Small intestine (tissue), 7 donors: ENCODE data around the gene HMG20A. TPM values are rescaled to one million over a fixed set of nuclear protein-coding genes. Genes with fewer than 3 reads are reported as not detected.

Source experiments
- DNase-seq, 2 donors: peaks; one replicate each; pipeline versions ENCODE4 v3.0.0 to v3.0.0-alpha.2; 2013
- FAIRE-seq: peaks from 2 replicates; lab custom pipeline; 2012; peaks lifted over from hg19 to GRCh38; lab: Jason Lieb, UNC
- H3K27ac ChIP-seq, 3 donors: one replicate each; pipeline ENCODE4 v1.5.1; 2013; ENCODE audit warnings: low read length in 2 of 3, mild to moderate bottlenecking in 2 of 3, control low read depth in 1 of 3, inconsistent platforms in 1 of 3, low read depth in 1 of 3, moderate library complexity in 1 of 3
- H3K27me3 ChIP-seq, 3 donors: one replicate each; pipeline ENCODE4 v1.6.1; 2013; ENCODE audit warnings: low read length in 3 of 3, inconsistent platforms in 1 of 3; ENCODE audit not compliant: control insufficient read depth in 3 of 3, insufficient read depth in 3 of 3
- H3K36me3 ChIP-seq, 3 donors: one replicate each; pipeline ENCODE4 v1.6.1; 2013; ENCODE audit warnings: low read length in 3 of 3, inconsistent platforms in 1 of 3, low read depth in 1 of 3, mild to moderate bottlenecking in 1 of 3, moderate library complexity in 1 of 3; ENCODE audit not compliant: control insufficient read depth in 3 of 3, insufficient read depth in 2 of 3
- H3K4me1 ChIP-seq, 3 donors: one replicate each; pipeline ENCODE4 v1.6.1; 2013; ENCODE audit warnings: low read length in 2 of 3, inconsistent platforms in 1 of 3, low read depth in 1 of 3, mild to moderate bottlenecking in 1 of 3, moderate library complexity in 1 of 3; ENCODE audit not compliant: control insufficient read depth in 3 of 3, insufficient read depth in 2 of 3
- H3K4me3 ChIP-seq, 3 donors: one replicate each; pipeline ENCODE4 v1.5.1; 2013; ENCODE audit warnings: low read length in 3 of 3, control low read depth in 1 of 3, inconsistent platforms in 1 of 3, low read depth in 1 of 3, mild to moderate bottlenecking in 1 of 3, moderate library complexity in 1 of 3
- H3K9me3 ChIP-seq, 2 donors: one replicate each; pipeline ENCODE4 v1.6.1; 2013; ENCODE audit warnings: low read depth in 1 of 2, low read length in 1 of 2; ENCODE audit not compliant: control insufficient read depth in 2 of 2, insufficient read depth in 1 of 2
- WGBS, 3 donors: extraction: QIAGEN DNeasy Blood & Tissue Kit; methylation state at CpG; one replicate each; pipeline ENCODE4 v1.1.7; 2013; 5-methylcytosine and 5-hydroxymethylcytosine counted together
- polyA plus RNA-seq, 4 donors: library from polyadenylated mRNA; stranded (reverse) in 3 of 4; unstranded in 1 of 4; fragments of 200-250 nt in 3 of 4; fragments of 120-200 nt in 1 of 4; gene quantifications; one replicate each; pipeline versions ENCODE4 v1.2.1 to v1.2.3, GENCODE V29; 2013
- donor health status: healthy with polysubstance abuse.
- donor health status: control.
- donor health status: control.
- donor health status: Bipolar disorder and iron deficiency.
- donor health status: healthy.

The HMG20A gene
- polyA plus RNA-seq, 4 donors, result 6.5 to 37.4 (median 10.5) TPM

DNA sequence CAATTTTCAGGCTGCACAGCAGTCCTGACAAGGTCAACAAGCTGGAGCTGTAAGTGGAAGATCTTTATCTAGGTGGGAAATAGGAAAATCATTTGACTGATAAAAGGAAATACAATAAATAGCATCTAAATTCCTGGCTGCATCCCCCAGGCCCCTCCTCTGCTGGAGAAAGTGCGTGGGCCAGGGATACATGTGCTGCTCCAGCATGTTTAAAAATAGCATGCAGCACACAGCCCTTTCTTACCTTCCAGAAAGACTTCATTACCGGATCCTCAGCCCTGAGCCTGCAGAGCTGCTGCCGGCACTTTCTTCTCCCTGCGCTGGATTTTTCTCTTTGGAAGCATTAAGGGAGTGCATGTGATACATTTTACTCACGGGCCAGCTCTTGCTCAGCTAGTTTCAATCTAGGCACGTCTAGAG, 77.3 kb downstream of the HMG20A start:
- DNase-seq (peak in 1 of 2 donors; percentile 27), FAIRE-seq (no peak)
- WGBS, 3 donors, result 55 to 72% (median 65%) methylated on average over 6 of the region's 6 CpGs
- H3K27ac ChIP-seq, result peak overlapping the region in 1 of 3 donors; percentile 24
- no peaks in the 10 kb centered on the region for H3K27me3 ChIP-seq
- no peak overlapping the region for H3K4me3 ChIP-seq
- peaks cover 0 to 22% (median 0%) of the 10 kb centered on the region in 3 donors for H3K4me1 ChIP-seq
- no peaks in the 10 kb centered on the region for H3K36me3 ChIP-seq
- H3K9me3 ChIP-seq, result no peaks in the 10 kb centered on the region

GRCh38 chr15:77499087-77499760, 78.5 kb downstream of the HMG20A start:
- no peak overlapping the region for H3K27ac ChIP-seq
- no peak overlapping the region for H3K4me3 ChIP-seq
- 91% methylated on average over 4 of the region's 4 CpGs for WGBS, 3 donors
- peaks cover 0 to 22% (median 0%) of the 10 kb centered on the region in 3 donors for H3K4me1 ChIP-seq
- H3K36me3 ChIP-seq, result no peaks in the 10 kb centered on the region
- no peaks in the 10 kb centered on the region for H3K27me3 ChIP-seq
- no peaks in the 10 kb centered on the region for H3K9me3 ChIP-seq
- FAIRE-seq (no peak), DNase-seq (no peak)

GRCh38 chr15:77500989-77501388, 80.3 kb downstream of the HMG20A start:
- H3K4me3 ChIP-seq, result no peak overlapping the region

DNA sequence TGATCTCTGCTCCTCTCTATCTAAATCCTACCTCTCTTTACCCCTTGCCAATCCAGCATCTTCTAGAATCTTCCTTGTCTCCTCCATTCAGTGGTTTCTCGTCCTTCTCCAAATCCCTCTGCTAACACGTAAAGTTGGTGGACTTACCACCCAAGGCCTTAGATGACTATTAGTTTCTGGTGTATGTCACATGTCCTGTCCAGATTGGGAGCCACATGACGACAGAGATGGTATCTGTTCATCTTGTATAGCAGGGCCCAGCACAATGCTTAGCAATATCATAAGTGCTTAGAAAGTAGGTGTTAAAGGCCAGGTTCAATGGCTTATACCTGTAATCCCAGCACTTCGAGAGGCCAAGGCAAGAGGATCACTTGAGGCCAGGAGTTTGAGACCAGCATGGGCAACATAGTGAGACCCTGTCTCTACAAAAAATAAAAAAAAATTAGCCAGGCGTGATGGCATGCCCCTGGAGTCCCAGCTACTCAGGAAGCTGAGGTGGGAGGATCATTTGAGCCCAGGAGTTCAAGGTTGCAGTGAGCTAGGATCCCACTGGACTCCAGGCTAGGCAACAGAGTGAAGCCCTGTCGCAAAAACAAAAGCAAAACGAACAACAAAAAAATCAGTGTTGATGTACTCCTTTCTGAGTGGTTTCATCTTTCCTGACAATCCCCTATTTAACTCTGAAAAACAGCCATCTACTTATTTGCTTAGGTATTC, 81.8 kb downstream of the HMG20A start:
- H3K4me1 ChIP-seq, result peaks cover 6 to 23% (median 7%) of the 10 kb centered on the region in 3 donors
- H3K9me3 ChIP-seq, result no peaks in the 10 kb centered on the region
- WGBS, 3 donors, result 90 to 92% (median 92%) methylated on average over 7 of the region's 7 CpGs
- DNase-seq (no peak), FAIRE-seq (no peak)
- H3K4me3 ChIP-seq, result no peak overlapping the region
- peaks cover 0 to 6% (median 0%) of the 10 kb centered on the region in 3 donors for H3K36me3 ChIP-seq
- H3K27me3 ChIP-seq, result no peaks in the 10 kb centered on the region
- no peak overlapping the region for H3K27ac ChIP-seq

More at GRCh38 chr15:77500989-77501388, 80.3 kb downstream of the HMG20A start:
- WGBS, 3 donors, result 88 to 93% (median 90%) methylated on average over 2 of the region's 2 CpGs
- DNase-seq, result no peak
- H3K27ac ChIP-seq, result no peak overlapping the region
- peaks cover 0 to 6% (median 0%) of the 10 kb centered on the region in 3 donors for H3K36me3 ChIP-seq
- no peaks in the 10 kb centered on the region for H3K27me3 ChIP-seq
- FAIRE-seq, result no peak
- peaks cover 0 to 16% (median 0%) of the 10 kb centered on the region in 3 donors for H3K4me1 ChIP-seq
- H3K9me3 ChIP-seq, result no peaks in the 10 kb centered on the region

GRCh38 chr15:77503240-77503639, 82.6 kb downstream of the HMG20A start:
- FAIRE-seq, result no peak

GRCh38 chr15:77503764-77504163, 83.1 kb downstream of the HMG20A start:
- no peak for DNase-seq
- H3K27ac ChIP-seq, result no peak overlapping the region
- peaks cover 0 to 6% (median 0%) of the 10 kb centered on the region in 3 donors for H3K36me3 ChIP-seq
- H3K4me1 ChIP-seq, result peaks cover 6 to 22% (median 9%) of the 10 kb centered on the region in 3 donors
- no peaks in the 10 kb centered on the region for H3K9me3 ChIP-seq
- H3K4me3 ChIP-seq, result no peak overlapping the region
- 58 to 81% (median 76%) methylated on average over 6 of the region's 6 CpGs for WGBS, 3 donors
- no peaks in the 10 kb centered on the region for H3K27me3 ChIP-seq
- FAIRE-seq, result no peak

More at GRCh38 chr15:77503240-77503639, 82.6 kb downstream of the HMG20A start:
- peaks cover 6 to 25% (median 9%) of the 10 kb centered on the region in 3 donors for H3K4me1 ChIP-seq
- H3K4me3 ChIP-seq, result no peak overlapping the region
- DNase-seq, result no peak
- H3K9me3 ChIP-seq, result no peaks in the 10 kb centered on the region
- H3K36me3 ChIP-seq, result peaks cover 0 to 6% (median 0%) of the 10 kb centered on the region in 3 donors
- no peak overlapping the region for H3K27ac ChIP-seq
- H3K27me3 ChIP-seq, result no peaks in the 10 kb centered on the region

GRCh38 chr15:77504306-77504705, 83.6 kb downstream of the HMG20A start:
- WGBS, 3 donors, result 38 to 70% (median 56%) methylated on average over 8 of the region's 8 CpGs
- Histone ChIP-seq H3K27me3 (no peaks in the 10 kb centered on the region), H3K36me3 (peaks cover 0 to 6% (median 0%) of the 10 kb centered on the region in 3 donors), H3K27ac (no peak overlapping the region), H3K4me3 (no peak overlapping the region), H3K9me3 (no peaks in the 10 kb centered on the region), H3K4me1 (peaks cover 6 to 22% (median 9%) of the 10 kb centered on the region in 3 donors)
- DNase-seq (peak; percentile 19 to 58), FAIRE-seq (no peak)

DNA sequence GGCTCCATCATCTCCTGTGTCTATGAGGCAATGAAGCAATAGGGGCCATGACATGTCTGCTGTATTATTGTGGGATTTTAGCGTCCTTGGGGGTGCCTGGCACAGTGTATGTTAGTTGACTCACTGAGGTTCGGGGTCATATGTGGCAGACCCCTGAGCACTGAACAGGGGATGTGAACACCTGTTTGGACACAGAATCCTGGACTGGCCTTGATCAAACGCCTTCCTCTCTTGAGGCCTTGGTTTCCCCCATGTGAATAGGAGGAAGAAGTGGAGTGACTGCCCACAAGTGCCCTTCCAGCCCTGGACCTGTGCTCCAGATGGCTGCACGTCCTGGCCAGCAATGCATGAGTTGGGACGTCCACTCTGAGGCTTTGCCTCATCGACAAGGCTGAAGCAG, 84.2 kb downstream of the HMG20A start:
- Histone ChIP-seq H3K4me3 (no peak overlapping the region), H3K4me1 (peaks cover 6 to 22% (median 9%) of the 10 kb centered on the region in 3 donors), H3K9me3 (no peaks in the 10 kb centered on the region), H3K36me3 (peaks cover 0 to 6% (median 0%) of the 10 kb centered on the region in 3 donors), H3K27ac (no peak overlapping the region), H3K27me3 (no peaks in the 10 kb centered on the region)
- WGBS, 3 donors, result 83 to 89% (median 88%) methylated on average over 6 of the region's 6 CpGs
- FAIRE-seq (no peak), DNase-seq (no peak)
